ENCODE measurements around the gene GDF11.

Gene GDF11

GRCh38 chr12:55724226-55724939 lies 18.5 kb upstream of the GDF11 start:
- peak; percentile 65 for DNase-seq

- DNase-seq, result no peak
Measured at GRCh38 chr12:55724940-55725309, 18.0 kb upstream of the GDF11 start.

GRCh38 chr12:55725556-55725955 lies 17.4 kb upstream of the GDF11 start:
- DNase-seq, result no peak

- DNase-seq, result no peak
Measured at GRCh38 chr12:55726971-55727370, 16.0 kb upstream of the GDF11 start.

- no peak for DNase-seq
Measured at GRCh38 chr12:55727643-55728185, 15.2 kb upstream of the GDF11 start.

GRCh38 chr12:55728186-55728938 lies 14.6 kb upstream of the GDF11 start:
- DNase-seq, result no peak

- peak; percentile 76 for DNase-seq
Measured at GRCh38 chr12:55728939-55729818, 13.7 kb upstream of the GDF11 start, which contains the start of gene CD63. CD63 (minus strand) TSS chr12:55729009; CDS start chr12:55728341, 668 bp downstream.

GRCh38 chr12:55729819-55730818 lies 12.8 kb upstream of the GDF11 start:
- DNase-seq, result no peak

GRCh38 chr12:55732288-55732687 lies 10.6 kb upstream of the GDF11 start:
- no peak for DNase-seq

- DNase-seq, result no peak
Measured at GRCh38 chr12:55733021-55733555, 9.8 kb upstream of the GDF11 start.

GRCh38 chr12:55733858-55734257 lies 9.1 kb upstream of the GDF11 start:
- DNase-seq, result no peak

GRCh38 chr12:55734595-55734994 lies 8.3 kb upstream of the GDF11 start:
- no peak for DNase-seq

GRCh38 chr12:55736076-55736475 lies 6.8 kb upstream of the GDF11 start:
- DNase-seq, result no peak

GRCh38 chr12:55736780-55737580 lies 5.9 kb upstream of the GDF11 start:
- peak; percentile 61 for DNase-seq

GRCh38 chr12:55737581-55738122 lies 5.3 kb upstream of the GDF11 start:
- DNase-seq, result no peak

- DNase-seq, result peak; percentile 86
Measured at GRCh38 chr12:55738123-55739024, 4.5 kb upstream of the GDF11 start.

- DNase-seq, result no peak
Measured at GRCh38 chr12:55739025-55739378, 3.9 kb upstream of the GDF11 start.

- DNase-seq, result no peak
Measured at GRCh38 chr12:55741931-55742680, 816 bp upstream of the GDF11 start.
